Keratinocyte (primary cell): ENCODE results near the gene NUDT2. TPM values are rescaled to one million over a fixed set of nuclear protein-coding genes. Genes with fewer than 3 reads are reported as not detected.
"Not testable (repeated sequence)": the region's sequence is repeated elsewhere in the genome, so short reads cannot be mapped to it uniquely, and the experiment has no call there.

ENCODE experiments used
- DNase-seq: peaks from one replicate; pipeline ENCODE4 v3.0.0-alpha.2; 2011; ENCODE audit warnings: low read depth, missing footprints, low spot score
- FAIRE-seq: peaks from 2 replicates; lab custom pipeline; 2011; peaks lifted over from hg19 to GRCh38; lab: Jason Lieb, UNC
- H2AFZ ChIP-seq: 2 replicates; pipeline ENCODE4 v1.6.0; 2012; ENCODE audit warnings: low read length, control low read depth, inconsistent platforms; ENCODE audit not compliant: control insufficient read depth
- H3K27ac ChIP-seq: 2 replicates; pipeline ENCODE4 v1.5.1; 2011; ENCODE audit warnings: low read length; ENCODE audit not compliant: control insufficient read depth, insufficient read depth
- H3K27me3 ChIP-seq: 3 replicates; pipeline ENCODE4 v1.6.0; 2011; ENCODE audit warnings: low read length; ENCODE audit not compliant: control insufficient read depth, insufficient read depth; ENCODE audit errors: extremely low read depth
- H3K36me3 ChIP-seq, 2 experiments: 2 replicates in 1 of 2; 3 replicates in 1 of 2; pipeline ENCODE4 v1.5.1; 2011; ENCODE audit warnings: low read length in 2 of 2, mild to moderate bottlenecking in 1 of 2; ENCODE audit not compliant: control insufficient read depth in 2 of 2, insufficient read depth in 2 of 2; ENCODE audit errors: extremely low read depth in 1 of 2
- H3K4me1 ChIP-seq: 3 replicates; pipeline ENCODE4 v1.5.1; 2011; ENCODE audit warnings: low read length; ENCODE audit not compliant: control insufficient read depth, insufficient read depth; ENCODE audit errors: extremely low read depth
- H3K4me2 ChIP-seq: 3 replicates; pipeline ENCODE4 v1.6.0; 2011; ENCODE audit warnings: low read depth, low read length; ENCODE audit not compliant: control insufficient read depth, insufficient read depth; ENCODE audit errors: extremely low read depth
- H3K4me3 ChIP-seq, 3 experiments: fragments of 200-600 bp in 1 of 3; sonication (generic) in 1 of 3; 2 replicates in 2 of 3; 3 replicates in 1 of 3; pipeline ENCODE4 v1.5.1; 2011 to 2016; ENCODE audit warnings: low read length in 3 of 3, mild to moderate bottlenecking in 3 of 3, control low read depth in 2 of 3, inconsistent platforms in 1 of 3, low read depth in 1 of 3, mixed read lengths in 1 of 3, mixed run types in 1 of 3, moderate library complexity in 1 of 3; ENCODE audit not compliant: control insufficient read depth in 2 of 3, insufficient read depth in 2 of 3; ENCODE audit errors: extremely low read depth in 1 of 3
- H3K79me2 ChIP-seq: 2 replicates; pipeline ENCODE4 v1.6.0; 2012; ENCODE audit warnings: low read length; ENCODE audit not compliant: control insufficient read depth, insufficient read depth
- H3K9ac ChIP-seq: 3 replicates; pipeline ENCODE4 v1.6.0; 2011; ENCODE audit warnings: low read length; ENCODE audit not compliant: control insufficient read depth, insufficient read depth; ENCODE audit errors: extremely low read depth
- H3K9me1 ChIP-seq: 3 replicates; pipeline ENCODE4 v1.6.0; 2011; ENCODE audit warnings: low read length; ENCODE audit not compliant: control insufficient read depth, insufficient read depth; ENCODE audit errors: extremely low read depth
- H3K9me3 ChIP-seq: 2 replicates; pipeline ENCODE4 v1.5.1; 2012; ENCODE audit warnings: low read depth, low read length; ENCODE audit not compliant: control insufficient read depth
- H4K20me1 ChIP-seq: 3 replicates; pipeline ENCODE4 v1.6.0; 2011; ENCODE audit warnings: low read length; ENCODE audit not compliant: control insufficient read depth, insufficient read depth; ENCODE audit errors: extremely low read depth
- CTCF ChIP-seq, 3 experiments: IDR thresholded peaks in 1 of 3; conservative IDR thresholded peaks in 1 of 3; optimal IDR thresholded peaks in 1 of 3; 2 replicates in 2 of 3; 3 replicates in 1 of 3; pipeline versions ENCODE3 to v1.5.1; 2011; ENCODE audit warnings: low read length in 3 of 3, mild to moderate bottlenecking in 3 of 3, moderate library complexity in 2 of 3, control low read depth in 1 of 3, inconsistent platforms in 1 of 3; ENCODE audit not compliant: insufficient read depth in 2 of 3; ENCODE audit errors: extremely low read depth in 1 of 3
- EZH2 ChIP-seq: IDR thresholded peaks from one replicate; pipeline ENCODE4 v1.6.1; 2012; ENCODE audit warnings: inconsistent platforms, mild to moderate bottlenecking, low read length, moderate library complexity
- dilution Hi-C: fragments of 300-500 bp; cut with MboI; formaldehyde crosslinking; loops from one replicate; pipeline ENCODE4 v1.7.0; 2020; ENCODE audit warnings: low sequenced_read_pairs; ENCODE audit not compliant: extremely low pct_ligation_motif_present
- polyA plus RNA-seq, 5 experiments: library from polyadenylated mRNA; depleted of rRNA in 3 of 5; stranded (reverse) in 3 of 5; stranded (forward) in 1 of 5; unstranded in 1 of 5; fragments of >200 nt; gene quantifications; 1 replicate in 1 of 5; 2 replicates in 3 of 5; 3 replicates in 1 of 5; pipeline versions ENCODE4 v1.2.1 to v1.2.3, GENCODE V29; 2011 to 2012; ENCODE audit warnings: missing spikeins in 2 of 5, low read depth in 1 of 5, low replicate concordance in 1 of 5

NUDT2 gene
- polyA plus RNA-seq, 1 donor (not counting 4 experiments of a cell fraction or from before 2014, with no cell fraction given), result 33.4 TPM

DNA sequence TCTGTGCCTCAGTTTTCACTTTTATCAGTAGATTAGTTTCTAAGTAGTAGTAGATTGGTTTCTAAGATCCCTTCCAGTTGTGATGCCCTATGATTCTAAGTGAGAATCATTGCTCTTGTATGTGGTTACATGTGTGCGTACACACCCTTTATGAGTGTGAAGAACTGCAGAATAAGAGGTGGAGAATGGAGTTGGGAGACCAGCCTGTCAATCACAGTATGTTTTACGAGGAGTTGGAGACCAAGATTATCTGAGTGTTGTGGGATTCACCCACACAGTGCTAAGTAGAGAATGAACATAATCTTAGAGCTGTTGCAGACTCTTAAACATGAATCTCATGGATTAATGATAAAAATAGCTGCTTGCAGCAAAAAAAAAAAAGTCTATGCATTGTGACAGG, 37.9 kb upstream of the NUDT2 start:
- no peak overlapping the region for H3K4me2 ChIP-seq
- H3K4me3 ChIP-seq, result no peak overlapping the region
- H2AFZ ChIP-seq, result no peak overlapping the region
- H3K36me3 ChIP-seq, result peaks cover 0 to 3% of the 10 kb centered on the region in 2 experiments
- H3K27me3 ChIP-seq, result no peaks in the 10 kb centered on the region
- no peak overlapping the region for H3K9ac ChIP-seq
- FAIRE-seq (no peak), DNase-seq (no peak)
- H3K4me1 ChIP-seq, result no peaks in the 10 kb centered on the region
- H4K20me1 ChIP-seq, result no peaks in the 10 kb centered on the region
- no peak overlapping the region for H3K27ac ChIP-seq
- no peaks in the 10 kb centered on the region for H3K79me2 ChIP-seq
- H3K9me1 ChIP-seq, result no peaks in the 10 kb centered on the region
- no peaks in the 10 kb centered on the region for H3K9me3 ChIP-seq
- TF ChIP-seq EZH2, result no peak
- no peak for TF ChIP-seq CTCF (optimal IDR thresholded peaks at IDR 0.05 in 1 of 3, IDR thresholded peaks at IDR 0.05 in 1 of 3, conservative IDR thresholded peaks at IDR 0.05 in 1 of 3; ENCODE audit: extremely low read depth in 1 of 3, insufficient read depth in 2 of 3, low read length in 3 of 3)
- dilution Hi-C loops, result no loop called here

- FAIRE-seq (no peak), DNase-seq (no peak)
- no peaks in the 10 kb centered on the region for H4K20me1 ChIP-seq
- TF ChIP-seq CTCF (optimal IDR thresholded peaks at IDR 0.05 in 1 of 3, IDR thresholded peaks at IDR 0.05 in 1 of 3, conservative IDR thresholded peaks at IDR 0.05 in 1 of 3; ENCODE audit: extremely low read depth in 1 of 3, insufficient read depth in 2 of 3, low read length in 3 of 3), result no peak
- no peak for TF ChIP-seq EZH2
- H2AFZ ChIP-seq, result no peak overlapping the region
- no peak overlapping the region for H3K4me2 ChIP-seq
- H3K9me1 ChIP-seq, result no peaks in the 10 kb centered on the region
- no peaks in the 10 kb centered on the region for H3K4me1 ChIP-seq
- H3K79me2 ChIP-seq, result no peaks in the 10 kb centered on the region
- no peak overlapping the region for H3K4me3 ChIP-seq
- no peaks in the 10 kb centered on the region for H3K9me3 ChIP-seq
- no peaks in the 10 kb centered on the region for H3K36me3 ChIP-seq
- no peak overlapping the region for H3K27ac ChIP-seq
- no peaks in the 10 kb centered on the region for H3K27me3 ChIP-seq
- H3K9ac ChIP-seq, result no peak overlapping the region
- dilution Hi-C loops, result no loop called here
These were observed 36.8 kb upstream of the NUDT2 start for GRCh38 chr9:34292552-34292951.

DNA sequence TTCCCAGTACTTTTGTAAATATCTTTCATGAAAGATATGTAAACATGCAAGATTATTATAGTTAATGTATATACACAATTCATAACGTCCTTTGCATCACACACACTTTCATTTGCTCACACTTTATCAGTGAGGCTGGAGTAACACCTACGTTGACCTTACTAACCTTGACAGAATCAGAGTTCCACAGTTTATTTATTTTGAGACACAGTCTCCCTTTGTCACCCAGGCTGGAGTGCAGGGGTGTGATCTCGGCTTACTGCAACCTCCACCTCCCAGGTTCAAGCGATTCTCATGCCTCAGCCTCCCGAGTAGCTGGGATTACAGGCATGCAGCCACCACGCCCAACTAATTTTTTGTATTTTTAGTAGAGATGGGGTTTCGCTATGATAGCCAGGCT, 28.3 kb upstream of the NUDT2 start:
- H3K4me3 ChIP-seq, H3K27ac ChIP-seq, H3K4me2 ChIP-seq, DNase-seq, H4K20me1 ChIP-seq, H3K36me3 ChIP-seq, H3K9me1 ChIP-seq, H3K4me1 ChIP-seq, FAIRE-seq, H3K27me3 ChIP-seq, H3K79me2 ChIP-seq, H3K9ac ChIP-seq, H3K9me3 ChIP-seq, dilution Hi-C loops, H2AFZ ChIP-seq: not testable (repeated sequence)

- H3K27me3 ChIP-seq, H3K4me2 ChIP-seq, H4K20me1 ChIP-seq, H3K36me3 ChIP-seq, H3K9ac ChIP-seq, H2AFZ ChIP-seq, FAIRE-seq, H3K79me2 ChIP-seq, DNase-seq, H3K9me1 ChIP-seq, H3K4me1 ChIP-seq, H3K27ac ChIP-seq, H3K9me3 ChIP-seq, H3K4me3 ChIP-seq, dilution Hi-C loops: not testable (repeated sequence)
These were observed 21.1 kb upstream of the NUDT2 start for GRCh38 chr9:34308316-34308715.
